ENCODE data around the gene SENP6. TPM values are rescaled to one million over a fixed set of nuclear protein-coding genes. Genes with fewer than 3 reads are reported as not detected.

The SENP6 gene
- 44.1 and 47.1 TPM in 2 replicates for total RNA-seq

GRCh38 chr6:75601304-75602245, at the start of gene SENP6:
Gene SENP6 (plus strand): TSS chr6:75601880. CDS start chr6:75602525, 645 bp downstream.

GRCh38 chr6:75748743-75749538, 147.3 kb downstream of the SENP6 start, which contains the start of gene MYO6:
Gene MYO6 (plus strand): TSS chr6:75749239. CDS start chr6:75817548, 68,309 bp downstream.

Other genes with a start within 250 kb of the SENP6 start
- 0.69 and 1.1 TPM in 2 replicates for gene FILIP1, start 108.1 kb upstream of the SENP6 start, total RNA-seq
- 7.0 and 8.4 TPM in 2 replicates for gene MYO6, start 147.4 kb downstream of the SENP6 start, total RNA-seq

All from cardiac ventricle fibroblast (primary cell).